Fibroblast of skin of back (primary cell): Measurements from ENCODE around the gene SVEP1.
"Not testable (repeated sequence)": the region's sequence is repeated elsewhere in the genome, so short reads cannot be mapped to it uniquely, and the experiment has no call there.

ENCODE experiments used
- DNase-seq: peaks from one replicate; pipeline ENCODE4 v3.0.0-alpha.2; 2013

The SVEP1 gene

GRCh38 chr9:110578575-110579033 is 937 bp downstream of the SVEP1 start:
- no peak for DNase-seq

GRCh38 chr9:110575945-110576344 is 3.6 kb downstream of the SVEP1 start:
- no peak for DNase-seq

GRCh38 chr9:110575169-110575568 is 4.4 kb downstream of the SVEP1 start:
- DNase-seq: no peak

- peak; percentile 27 for DNase-seq
Measured at GRCh38 chr9:110573305-110573704, 6.2 kb downstream of the SVEP1 start.

GRCh38 chr9:110571801-110572483 is 7.6 kb downstream of the SVEP1 start:
- no peak for DNase-seq

GRCh38 chr9:110566156-110566555 is 13.4 kb downstream of the SVEP1 start:
- no peak for DNase-seq

- DNase-seq: no peak
Measured at GRCh38 chr9:110561826-110562225, 17.7 kb downstream of the SVEP1 start.

GRCh38 chr9:110559869-110560268 is 19.7 kb downstream of the SVEP1 start:
- DNase-seq: peak; percentile 31

- peak; percentile 74 for DNase-seq
Measured at GRCh38 chr9:110555551-110556331, 23.8 kb downstream of the SVEP1 start.

GRCh38 chr9:110546411-110546871 is 33.1 kb downstream of the SVEP1 start:
- peak; percentile 57 for DNase-seq

- peak; percentile 27 for DNase-seq
Measured at GRCh38 chr9:110545705-110546104, 33.8 kb downstream of the SVEP1 start.

- peak; percentile 24 for DNase-seq
Measured at GRCh38 chr9:110543631-110544051, 35.9 kb downstream of the SVEP1 start.

GRCh38 chr9:110541950-110542349 is 37.6 kb downstream of the SVEP1 start:
- DNase-seq: no peak

- no peak for DNase-seq
Measured at GRCh38 chr9:110538647-110539041, 40.9 kb downstream of the SVEP1 start.

- DNase-seq: peak; percentile 70
Measured at GRCh38 chr9:110537841-110538646, 41.5 kb downstream of the SVEP1 start.

- DNase-seq: peak; percentile 30
Measured at GRCh38 chr9:110536822-110537221, 42.7 kb downstream of the SVEP1 start.

GRCh38 chr9:110534162-110534561 is 45.4 kb downstream of the SVEP1 start:
- not testable (repeated sequence) for DNase-seq

GRCh38 chr9:110532908-110533665 is 46.5 kb downstream of the SVEP1 start:
- no peak for DNase-seq

- DNase-seq: no peak
Measured at GRCh38 chr9:110531776-110532175, 47.8 kb downstream of the SVEP1 start.

- DNase-seq: not testable (repeated sequence)
Measured at GRCh38 chr9:110531241-110531640, 48.3 kb downstream of the SVEP1 start.

- no peak for DNase-seq
Measured at GRCh38 chr9:110528645-110529044, 50.9 kb downstream of the SVEP1 start.

GRCh38 chr9:110526426-110526825 is 53.1 kb downstream of the SVEP1 start:
- DNase-seq: peak; percentile 71
